A172 (cell line): Measurements from ENCODE around the gene MAP2K6. TPM values are rescaled to one million over a fixed set of nuclear protein-coding genes. Genes with fewer than 3 reads are reported as not detected.

Experiments used
- DNase-seq: peaks from one replicate; pipeline ENCODE4 v3.0.0-alpha.2; 2015; ENCODE audit warnings: low spot score
- total RNA-seq: library from RNA; depleted of rRNA; stranded (reverse); fragments of >200 nt; shearing (Covaris generic); gene quantifications from 2 replicates; pipeline ENCODE4 v1.2.3, GENCODE V29; 2014; rRNA removed

MAP2K6 gene
- total RNA-seq, result 0.31 and 1.1 TPM in 2 replicates

GRCh38 chr17:69414408-69415274 lies at the start of gene MAP2K6:
Gene MAP2K6 (plus strand): TSS chr17:69414697. CDS start chr17:69414985, 288 bp downstream.
- peak; percentile 16 for DNase-seq

GRCh38 chr17:69367298-69367697 lies 47.2 kb upstream of the MAP2K6 start:
- no peak for DNase-seq

- DNase-seq, result no peak
Observed at GRCh38 chr17:69373069-69373468, 41.4 kb upstream of the MAP2K6 start.

GRCh38 chr17:69375229-69375628 lies 39.3 kb upstream of the MAP2K6 start:
- DNase-seq, result no peak

- DNase-seq, result no peak
Observed at GRCh38 chr17:69388822-69389442, 25.6 kb upstream of the MAP2K6 start.

GRCh38 chr17:69390795-69391501 lies 23.5 kb upstream of the MAP2K6 start:
- no peak for DNase-seq

- DNase-seq, result no peak
Observed at GRCh38 chr17:69401251-69401650, 13.2 kb upstream of the MAP2K6 start.

GRCh38 chr17:69402052-69402451 lies 12.4 kb upstream of the MAP2K6 start:
- DNase-seq, result no peak

- no peak for DNase-seq
Observed at GRCh38 chr17:69404399-69404798, 10.1 kb upstream of the MAP2K6 start.

GRCh38 chr17:69405096-69405495 lies 9.4 kb upstream of the MAP2K6 start:
- no peak for DNase-seq

GRCh38 chr17:69406941-69407340 lies 7.6 kb upstream of the MAP2K6 start:
- DNase-seq, result no peak

GRCh38 chr17:69407759-69408158 lies 6.7 kb upstream of the MAP2K6 start:
- no peak for DNase-seq

GRCh38 chr17:69410671-69411070 lies 3.8 kb upstream of the MAP2K6 start:
- no peak for DNase-seq

GRCh38 chr17:69411766-69412165 lies 2.7 kb upstream of the MAP2K6 start:
- no peak for DNase-seq

- DNase-seq, result no peak
Observed at GRCh38 chr17:69412251-69412671, 2.2 kb upstream of the MAP2K6 start.

GRCh38 chr17:69415431-69415830 lies 934 bp downstream of the MAP2K6 start:
- no peak for DNase-seq

- no peak for DNase-seq
Observed at GRCh38 chr17:69417545-69418483, 3.3 kb downstream of the MAP2K6 start.

- DNase-seq, result no peak
Observed at GRCh38 chr17:69418535-69418934, 4.0 kb downstream of the MAP2K6 start.

GRCh38 chr17:69423450-69423849 lies 9.0 kb downstream of the MAP2K6 start:
- DNase-seq, result no peak

- DNase-seq, result no peak
Observed at GRCh38 chr17:69424287-69425041, 10.0 kb downstream of the MAP2K6 start.

GRCh38 chr17:69425978-69426377 lies 11.5 kb downstream of the MAP2K6 start:
- DNase-seq, result no peak
